GM19035 (cell line): ENCODE measurements around the gene CPLANE1.
"Not testable (repeated sequence)": the region's sequence is repeated elsewhere in the genome, so short reads cannot be mapped to it uniquely, and the experiment has no call there.

Experiments used
- ATAC-seq: cut with Tn5 transposase; IDR thresholded peaks from one replicate; pipeline ENCODE4 v1.9.1; 2021; ENCODE audit not compliant: unreplicated experiment

The CPLANE1 gene

GRCh38 chr5:37208883-37209797 is 40.0 kb downstream of the CPLANE1 start:
- ATAC-seq = no peak

- no peak for ATAC-seq
Observed at GRCh38 chr5:37207802-37208201, 41.4 kb downstream of the CPLANE1 start.

- no peak for ATAC-seq
Observed at GRCh38 chr5:37206736-37207135, 42.4 kb downstream of the CPLANE1 start.

GRCh38 chr5:37198842-37199241 is 50.3 kb downstream of the CPLANE1 start:
- no peak for ATAC-seq

- ATAC-seq = peak; percentile 35
Observed at GRCh38 chr5:37198061-37198460, 51.1 kb downstream of the CPLANE1 start.

- ATAC-seq = peak; percentile 84
Observed at GRCh38 chr5:37197340-37198050, 51.7 kb downstream of the CPLANE1 start.

- ATAC-seq = no peak
Observed at GRCh38 chr5:37190592-37190991, 58.6 kb downstream of the CPLANE1 start.

- ATAC-seq = no peak
Observed at GRCh38 chr5:37189355-37189754, 59.8 kb downstream of the CPLANE1 start.

- no peak for ATAC-seq
Observed at GRCh38 chr5:37187465-37187977, 61.7 kb downstream of the CPLANE1 start.

- peak; percentile 77 for ATAC-seq
Observed at GRCh38 chr5:37184748-37185364, 64.3 kb downstream of the CPLANE1 start.

- ATAC-seq = no peak
Observed at GRCh38 chr5:37182667-37183066, 66.5 kb downstream of the CPLANE1 start.

- ATAC-seq = no peak
Observed at GRCh38 chr5:37174928-37175327, 74.2 kb downstream of the CPLANE1 start.

- no peak for ATAC-seq
Observed at GRCh38 chr5:37172957-37173356, 76.2 kb downstream of the CPLANE1 start.

- no peak for ATAC-seq
Observed at GRCh38 chr5:37170856-37171255, 78.3 kb downstream of the CPLANE1 start.

- no peak for ATAC-seq
Observed at GRCh38 chr5:37166197-37166596, 83.0 kb downstream of the CPLANE1 start.

- no peak for ATAC-seq
Observed at GRCh38 chr5:37165761-37166160, 83.4 kb downstream of the CPLANE1 start.

- no peak for ATAC-seq
Observed at GRCh38 chr5:37153661-37154060, 95.5 kb downstream of the CPLANE1 start.

GRCh38 chr5:37146896-37147295 is 102.3 kb downstream of the CPLANE1 start:
- ATAC-seq = no peak

- no peak for ATAC-seq
Observed at GRCh38 chr5:37136694-37137093, 112.5 kb downstream of the CPLANE1 start.

GRCh38 chr5:37135312-37135711 is 113.9 kb downstream of the CPLANE1 start:
- ATAC-seq = not testable (repeated sequence)

GRCh38 chr5:37133939-37134338 is 115.2 kb downstream of the CPLANE1 start:
- no peak for ATAC-seq
